Measurements from ENCODE around the gene HLCS.

Gene HLCS

DNA sequence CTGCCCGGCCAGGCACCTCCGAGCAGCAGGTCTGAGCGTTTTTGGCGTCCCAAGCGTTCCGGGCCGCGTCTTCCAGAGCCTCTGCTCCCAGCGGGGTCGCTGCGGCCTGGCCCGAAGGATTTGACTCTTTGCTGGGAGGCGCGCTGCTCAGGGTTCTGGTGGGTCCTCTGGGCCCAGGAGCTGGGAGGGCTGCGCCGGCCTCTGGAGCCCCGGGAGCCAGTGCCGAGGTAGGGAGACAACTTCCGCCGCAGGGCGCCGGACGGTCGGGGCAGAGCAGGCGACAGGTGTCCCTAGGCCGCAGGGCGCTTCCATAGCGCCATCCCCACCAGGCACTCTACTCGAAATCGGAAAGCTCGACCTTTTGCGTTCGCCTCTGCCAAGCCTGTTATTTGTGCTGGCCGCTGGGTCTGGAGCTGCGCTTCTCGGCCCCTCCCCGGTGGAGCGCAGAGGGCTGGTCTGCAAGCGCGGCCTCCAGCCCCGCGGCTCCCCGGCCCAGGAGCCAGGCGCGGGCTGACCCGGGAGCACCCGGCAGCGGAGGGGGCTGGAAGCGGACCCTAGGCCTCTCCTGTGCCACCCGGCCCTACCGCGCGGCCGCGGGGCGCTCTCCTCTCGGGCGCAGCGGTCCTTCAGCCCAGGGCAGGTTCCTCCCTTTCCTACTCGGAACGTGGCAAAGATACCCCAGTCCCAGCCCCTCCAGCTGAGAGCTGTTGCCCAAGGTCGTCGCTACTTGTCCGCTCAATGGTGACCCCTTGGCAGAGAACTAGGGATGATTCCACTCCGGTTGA lies 265.3 kb downstream of the HLCS start (continued):
- no peak for TF ChIP-seq ZNF416 (tag by site-specific recombination; IDR thresholded peaks at IDR 0.05)
- no peak for TF ChIP-seq ZNF10 (tag by site-specific recombination; IDR thresholded peaks at IDR 0.05)
- no peak for TF ChIP-seq MZF1 (tag by site-specific recombination; IDR thresholded peaks at IDR 0.05; ENCODE audit: borderline replicate concordance)
- TF ChIP-seq ZNF155 (tag by site-specific recombination; IDR thresholded peaks at IDR 0.05): no peak
- TF ChIP-seq ZBTB8A (tag by site-specific recombination; IDR thresholded peaks at IDR 0.05): peak; percentile 83
- TF ChIP-seq, protein P1, sequence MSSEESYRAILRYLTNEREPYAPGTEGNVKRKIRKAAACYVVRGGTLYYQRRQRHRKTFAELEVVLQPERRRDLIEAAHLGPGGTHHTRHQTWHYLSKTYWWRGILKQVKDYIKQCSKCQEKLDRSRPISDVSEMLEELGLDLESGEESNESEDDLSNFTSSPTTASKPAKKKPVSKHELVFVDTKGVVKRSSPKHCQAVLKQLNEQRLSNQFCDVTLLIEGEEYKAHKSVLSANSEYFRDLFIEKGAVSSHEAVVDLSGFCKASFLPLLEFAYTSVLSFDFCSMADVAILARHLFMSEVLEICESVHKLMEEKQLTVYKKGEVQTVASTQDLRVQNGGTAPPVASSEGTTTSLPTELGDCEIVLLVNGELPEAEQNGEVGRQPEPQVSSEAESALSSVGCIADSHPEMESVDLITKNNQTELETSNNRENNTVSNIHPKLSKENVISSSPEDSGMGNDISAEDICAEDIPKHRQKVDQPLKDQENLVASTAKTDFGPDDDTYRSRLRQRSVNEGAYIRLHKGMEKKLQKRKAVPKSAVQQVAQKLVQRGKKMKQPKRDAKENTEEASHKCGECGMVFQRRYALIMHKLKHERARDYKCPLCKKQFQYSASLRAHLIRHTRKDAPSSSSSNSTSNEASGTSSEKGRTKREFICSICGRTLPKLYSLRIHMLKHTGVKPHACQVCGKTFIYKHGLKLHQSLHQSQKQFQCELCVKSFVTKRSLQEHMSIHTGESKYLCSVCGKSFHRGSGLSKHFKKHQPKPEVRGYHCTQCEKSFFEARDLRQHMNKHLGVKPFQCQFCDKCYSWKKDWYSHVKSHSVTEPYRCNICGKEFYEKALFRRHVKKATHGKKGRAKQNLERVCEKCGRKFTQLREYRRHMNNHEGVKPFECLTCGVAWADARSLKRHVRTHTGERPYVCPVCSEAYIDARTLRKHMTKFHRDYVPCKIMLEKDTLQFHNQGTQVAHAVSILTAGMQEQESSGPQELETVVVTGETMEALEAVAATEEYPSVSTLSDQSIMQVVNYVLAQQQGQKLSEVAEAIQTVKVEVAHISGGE (tag by site-specific recombination; conservative IDR thresholded peaks at IDR 0.05; ENCODE audit: low read depth): peak; percentile 51
- no peak for TF ChIP-seq ZNF544 (tag by site-specific recombination; IDR thresholded peaks at IDR 0.05)
- TF ChIP-seq, protein P2, sequence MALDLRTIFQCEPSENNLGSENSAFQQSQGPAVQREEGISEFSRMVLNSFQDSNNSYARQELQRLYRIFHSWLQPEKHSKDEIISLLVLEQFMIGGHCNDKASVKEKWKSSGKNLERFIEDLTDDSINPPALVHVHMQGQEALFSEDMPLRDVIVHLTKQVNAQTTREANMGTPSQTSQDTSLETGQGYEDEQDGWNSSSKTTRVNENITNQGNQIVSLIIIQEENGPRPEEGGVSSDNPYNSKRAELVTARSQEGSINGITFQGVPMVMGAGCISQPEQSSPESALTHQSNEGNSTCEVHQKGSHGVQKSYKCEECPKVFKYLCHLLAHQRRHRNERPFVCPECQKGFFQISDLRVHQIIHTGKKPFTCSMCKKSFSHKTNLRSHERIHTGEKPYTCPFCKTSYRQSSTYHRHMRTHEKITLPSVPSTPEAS (tag by site-specific recombination; IDR thresholded peaks at IDR 0.05): no peak
- no peak for TF ChIP-seq ZNF830 (tag by site-specific recombination; IDR thresholded peaks at IDR 0.05; ENCODE audit: low read depth)
- peak; percentile 23; the same call in 1 of the 2 replicates for TF ChIP-seq OSR2 (tag by site-specific recombination; IDR thresholded peaks at IDR 0.05)
- no peak for TF ChIP-seq ZNF510 (tag by site-specific recombination; IDR thresholded peaks at IDR 0.05; ENCODE audit: insufficient replicate concordance)
- TF ChIP-seq ZNF555 (tag by site-specific recombination; conservative IDR thresholded peaks at IDR 0.05): no peak
- peak; percentile 99 for TF ChIP-seq SCRT2 (tag by site-specific recombination; IDR thresholded peaks at IDR 0.05)
- TF ChIP-seq ZIC2 (tag by site-specific recombination; IDR thresholded peaks at IDR 0.05): 0 out of 2 replicates have a peak, but pooled peaks have one; percentile 36
- peak; percentile 60 for TF ChIP-seq KLF8 (tag by site-specific recombination; IDR thresholded peaks at IDR 0.05)
- TF ChIP-seq, protein P3, sequence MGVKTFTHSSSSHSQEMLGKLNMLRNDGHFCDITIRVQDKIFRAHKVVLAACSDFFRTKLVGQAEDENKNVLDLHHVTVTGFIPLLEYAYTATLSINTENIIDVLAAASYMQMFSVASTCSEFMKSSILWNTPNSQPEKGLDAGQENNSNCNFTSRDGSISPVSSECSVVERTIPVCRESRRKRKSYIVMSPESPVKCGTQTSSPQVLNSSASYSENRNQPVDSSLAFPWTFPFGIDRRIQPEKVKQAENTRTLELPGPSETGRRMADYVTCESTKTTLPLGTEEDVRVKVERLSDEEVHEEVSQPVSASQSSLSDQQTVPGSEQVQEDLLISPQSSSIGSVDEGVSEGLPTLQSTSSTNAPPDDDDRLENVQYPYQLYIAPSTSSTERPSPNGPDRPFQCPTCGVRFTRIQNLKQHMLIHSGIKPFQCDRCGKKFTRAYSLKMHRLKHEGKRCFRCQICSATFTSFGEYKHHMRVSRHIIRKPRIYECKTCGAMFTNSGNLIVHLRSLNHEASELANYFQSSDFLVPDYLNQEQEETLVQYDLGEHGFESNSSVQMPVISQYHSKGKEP (tag by site-specific recombination; IDR thresholded peaks at IDR 0.05): no peak
- TF ChIP-seq ZNF223 (tag by site-specific recombination; IDR thresholded peaks at IDR 0.05): no peak
- TF ChIP-seq, protein P4, sequence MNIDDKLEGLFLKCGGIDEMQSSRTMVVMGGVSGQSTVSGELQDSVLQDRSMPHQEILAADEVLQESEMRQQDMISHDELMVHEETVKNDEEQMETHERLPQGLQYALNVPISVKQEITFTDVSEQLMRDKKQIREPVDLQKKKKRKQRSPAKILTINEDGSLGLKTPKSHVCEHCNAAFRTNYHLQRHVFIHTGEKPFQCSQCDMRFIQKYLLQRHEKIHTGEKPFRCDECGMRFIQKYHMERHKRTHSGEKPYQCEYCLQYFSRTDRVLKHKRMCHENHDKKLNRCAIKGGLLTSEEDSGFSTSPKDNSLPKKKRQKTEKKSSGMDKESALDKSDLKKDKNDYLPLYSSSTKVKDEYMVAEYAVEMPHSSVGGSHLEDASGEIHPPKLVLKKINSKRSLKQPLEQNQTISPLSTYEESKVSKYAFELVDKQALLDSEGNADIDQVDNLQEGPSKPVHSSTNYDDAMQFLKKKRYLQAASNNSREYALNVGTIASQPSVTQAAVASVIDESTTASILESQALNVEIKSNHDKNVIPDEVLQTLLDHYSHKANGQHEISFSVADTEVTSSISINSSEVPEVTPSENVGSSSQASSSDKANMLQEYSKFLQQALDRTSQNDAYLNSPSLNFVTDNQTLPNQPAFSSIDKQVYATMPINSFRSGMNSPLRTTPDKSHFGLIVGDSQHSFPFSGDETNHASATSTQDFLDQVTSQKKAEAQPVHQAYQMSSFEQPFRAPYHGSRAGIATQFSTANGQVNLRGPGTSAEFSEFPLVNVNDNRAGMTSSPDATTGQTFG (tag by site-specific recombination; IDR thresholded peaks at IDR 0.05; ENCODE audit: borderline replicate concordance): no peak
- no peak for TF ChIP-seq BCL11A (tag by site-specific recombination; IDR thresholded peaks at IDR 0.05; ENCODE audit: low read depth)
- TF ChIP-seq, protein P5, sequence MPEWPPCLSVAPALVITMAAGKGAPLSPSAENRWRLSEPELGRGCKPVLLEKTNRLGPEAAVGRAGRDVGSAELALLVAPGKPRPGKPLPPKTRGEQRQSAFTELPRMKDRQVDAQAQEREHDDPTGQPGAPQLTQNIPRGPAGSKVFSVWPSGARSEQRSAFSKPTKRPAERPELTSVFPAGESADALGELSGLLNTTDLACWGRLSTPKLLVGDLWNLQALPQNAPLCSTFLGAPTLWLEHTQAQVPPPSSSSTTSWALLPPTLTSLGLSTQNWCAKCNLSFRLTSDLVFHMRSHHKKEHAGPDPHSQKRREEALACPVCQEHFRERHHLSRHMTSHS (tag by site-specific recombination; IDR thresholded peaks at IDR 0.05): no peak
- TF ChIP-seq ZNF184 (tag by site-specific recombination; IDR thresholded peaks at IDR 0.05): no peak
- no peak for TF ChIP-seq GFI1B (tag by site-specific recombination; IDR thresholded peaks at IDR 0.05)
- TF ChIP-seq ZNF174 (tag by site-specific recombination; IDR thresholded peaks at IDR 0.05): no peak
- no peak for TF ChIP-seq ZNF792 (tag by site-specific recombination; IDR thresholded peaks at IDR 0.05)
- TF ChIP-seq ZNF214 (tag by site-specific recombination; IDR thresholded peaks at IDR 0.05; ENCODE audit: borderline replicate concordance): no peak
- TF ChIP-seq ZNF114 (tag by site-specific recombination; IDR thresholded peaks at IDR 0.05): no peak
- TF ChIP-seq ZNF529 (tag by site-specific recombination; IDR thresholded peaks at IDR 0.05; ENCODE audit: insufficient replicate concordance): no peak
- TF ChIP-seq ZBTB17 (tag by site-specific recombination; IDR thresholded peaks at IDR 0.05): peak; percentile 96
- TF ChIP-seq ZFP3 (tag by site-specific recombination; IDR thresholded peaks at IDR 0.05; ENCODE audit: low read depth): no peak
- TF ChIP-seq ZEB2 (tag by site-specific recombination; IDR thresholded peaks at IDR 0.05): peak; percentile 42; the same call in 1 of the 2 replicates
- no peak for TF ChIP-seq ZNF366 (tag by site-specific recombination; conservative IDR thresholded peaks at IDR 0.05)
